Osteoblast (primary cell): ENCODE data around the gene ADAD1. TPM values are rescaled to one million over a fixed set of nuclear protein-coding genes. Genes with fewer than 3 reads are reported as not detected.
A peak's percentile ranks its signal among the peaks of the same experiment; 100 is the strongest.

Experiments used
- DNase-seq: peaks from one replicate; pipeline ENCODE4 v3.0.0; 2011; ENCODE audit warnings: low spot score, mixed read lengths; ENCODE audit not compliant: insufficient read length; ENCODE audit errors: missing footprints
- H2AFZ ChIP-seq: 2 replicates; pipeline ENCODE4 v1.6.0; 2011; ENCODE audit warnings: mild to moderate bottlenecking, low read length
- H3K27ac ChIP-seq: 2 replicates; pipeline ENCODE4 v1.5.1; 2011; ENCODE audit warnings: mild to moderate bottlenecking, low read depth, low read length, moderate library complexity
- H3K27me3 ChIP-seq: 2 replicates; pipeline ENCODE4 v1.6.0; 2012; ENCODE audit warnings: mild to moderate bottlenecking, control low read depth, inconsistent platforms, low read length, moderate library complexity; ENCODE audit not compliant: insufficient read depth
- H3K36me3 ChIP-seq: 2 replicates; pipeline ENCODE4 v1.5.1; 2011; ENCODE audit warnings: mild to moderate bottlenecking, low read length, control low read depth, moderate library complexity; ENCODE audit not compliant: insufficient read depth
- H3K4me1 ChIP-seq: 2 replicates; pipeline ENCODE4 v1.5.1; 2011; ENCODE audit warnings: mild to moderate bottlenecking, low read length, control low read depth, moderate library complexity; ENCODE audit not compliant: insufficient read depth
- H3K4me2 ChIP-seq: 2 replicates; pipeline ENCODE4 v1.6.0; 2011; ENCODE audit warnings: mild to moderate bottlenecking, low read length; ENCODE audit not compliant: insufficient read depth
- H3K4me3 ChIP-seq: fragments of 200-600 bp; sonication (generic); 3 replicates; pipeline ENCODE4 v1.5.1; 2012; ENCODE audit warnings: mild to moderate bottlenecking, low read length, inconsistent platforms; ENCODE audit not compliant: insufficient read depth
- H3K79me2 ChIP-seq: 2 replicates; pipeline ENCODE4 v1.6.0; 2012; ENCODE audit warnings: mild to moderate bottlenecking, low read length, control low read depth, inconsistent platforms; ENCODE audit not compliant: insufficient read depth
- H3K9me3 ChIP-seq: 2 replicates; pipeline ENCODE4 v1.5.1; 2011; ENCODE audit warnings: low read depth, low read length, control low read depth
- H4K20me1 ChIP-seq: 2 replicates; pipeline ENCODE4 v1.6.0; 2012; ENCODE audit warnings: mild to moderate bottlenecking, low read length, control low read depth; ENCODE audit not compliant: insufficient read depth
- CTCF ChIP-seq: IDR thresholded peaks from 2 replicates; pipeline ENCODE4 v1.5.1; 2011; ENCODE audit warnings: mild to moderate bottlenecking, low read depth, low read length, moderate library complexity; ENCODE audit errors: extremely low read depth
- total RNA-seq: library from RNA; depleted of rRNA; stranded (reverse); fragments of >200 nt; gene quantifications from 2 replicates; pipeline ENCODE4 v1.2.3, GENCODE V29; 2012

Gene ADAD1
- total RNA-seq, result not detected in 2 replicates

- no peak within 1 kb of the TSS for H2AFZ ChIP-seq
- TF ChIP-seq CTCF, result no peak
- H3K4me3 ChIP-seq, result no peak within 1 kb of the TSS
Measured at GRCh38 chr4:122378711-122379110, at the start of gene ADAD1. Gene ADAD1, plus strand, starts transcription at chr4:122379011. Its CDS starts 1,059 bp downstream, at chr4:122380070.

GRCh38 chr4:122329876-122330565 lies 48.8 kb upstream of the ADAD1 start:
- peaks cover 7% of the 10 kb centered on the region for H3K4me1 ChIP-seq
- no peak for TF ChIP-seq CTCF
- no peak overlapping the region for H3K4me3 ChIP-seq
- no peaks in the 10 kb centered on the region for H3K9me3 ChIP-seq
- no peak overlapping the region for H2AFZ ChIP-seq
- DNase-seq, result no peak
- H4K20me1 ChIP-seq, result no peaks in the 10 kb centered on the region
- peak overlapping the region; percentile 84 for H3K27ac ChIP-seq
- peak overlapping the region; percentile 45 for H3K4me2 ChIP-seq
- peaks cover 37% of the 10 kb centered on the region for H3K36me3 ChIP-seq
- no peaks in the 10 kb centered on the region for H3K27me3 ChIP-seq
- no peaks in the 10 kb centered on the region for H3K79me2 ChIP-seq

More at GRCh38 chr4:122378711-122379110, at the start of gene ADAD1:
- Histone ChIP-seq H3K27ac (no peak within 1 kb of the TSS), H4K20me1 (no peaks in the 10 kb centered on the region), H3K79me2 (no peaks in the 10 kb centered on the region), H3K4me1 (no peaks in the 10 kb centered on the region), H3K4me2 (no peak within 1 kb of the TSS), H3K9me3 (no peaks in the 10 kb centered on the region), H3K27me3 (no peaks in the 10 kb centered on the region), H3K36me3 (no peaks in the 10 kb centered on the region)
- DNase-seq, result peak; percentile 18

- Histone ChIP-seq H3K79me2 (no peaks in the 10 kb centered on the region), H3K27me3 (no peaks in the 10 kb centered on the region)
Measured at GRCh38 chr4:122331195-122331594, 47.6 kb upstream of the ADAD1 start.

More at GRCh38 chr4:122331195-122331594, 47.6 kb upstream of the ADAD1 start:
- TF ChIP-seq CTCF, result no peak
- DNase-seq, result no peak
- Histone ChIP-seq H3K4me1 (peaks cover 7% of the 10 kb centered on the region), H3K4me2 (no peak overlapping the region), H3K4me3 (no peak overlapping the region), H3K9me3 (no peaks in the 10 kb centered on the region), H3K36me3 (peaks cover 41% of the 10 kb centered on the region), H2AFZ (no peak overlapping the region), H4K20me1 (no peaks in the 10 kb centered on the region), H3K27ac (peak overlapping the region; percentile 84)
